Mesenchymal stem cell (in vitro differentiated cells and primary cell): ENCODE measurements around the gene PPP1R10.

Experiments used
- DNase-seq: peaks from one replicate; pipeline ENCODE4 v3.0.0-alpha.2; 2013
- H2AFZ ChIP-seq: one replicate; pipeline ENCODE4 v1.6.1; 2013; ENCODE audit warnings: low read depth, mild to moderate bottlenecking, control low read depth, inconsistent platforms, low read length, moderate library complexity
- H2AK5ac ChIP-seq: 2 replicates; pipeline ENCODE4 v1.6.1; 2013; ENCODE audit warnings: low read length, moderate library complexity, mild to moderate bottlenecking, inconsistent platforms; ENCODE audit not compliant: severe bottlenecking
- H2BK120ac ChIP-seq: one replicate; pipeline ENCODE4 v1.6.1; 2013; ENCODE audit warnings: low read depth, mild to moderate bottlenecking, inconsistent platforms, low read length, moderate library complexity
- H2BK12ac ChIP-seq, 2 experiments: one replicate each; pipeline ENCODE4 v1.6.1; 2013; ENCODE audit warnings: inconsistent platforms in 2 of 2, low read length in 2 of 2, mild to moderate bottlenecking in 2 of 2, moderate library complexity in 2 of 2, control low read depth in 1 of 2
- H2BK15ac ChIP-seq: one replicate; pipeline ENCODE4 v1.6.1; 2013; ENCODE audit warnings: mild to moderate bottlenecking, low read depth, inconsistent platforms; ENCODE audit not compliant: poor library complexity, severe bottlenecking
- H2BK5ac ChIP-seq: 2 replicates; pipeline ENCODE4 v1.6.1; 2013; ENCODE audit warnings: low read depth, mild to moderate bottlenecking, low read length, control low read depth, inconsistent platforms; ENCODE audit not compliant: poor library complexity, severe bottlenecking
- H3K14ac ChIP-seq, 2 experiments: one replicate each; pipeline ENCODE4 v1.6.1; 2013; ENCODE audit warnings: inconsistent platforms in 2 of 2, low read length in 2 of 2, control low read depth in 1 of 2, mild to moderate bottlenecking in 1 of 2, moderate library complexity in 1 of 2
- H3K18ac ChIP-seq, 2 experiments: one replicate each; pipeline ENCODE4 v1.6.1; 2013; ENCODE audit warnings: inconsistent platforms in 2 of 2, low read length in 2 of 2, control low read depth in 1 of 2, low read depth in 1 of 2, mild to moderate bottlenecking in 1 of 2
- H3K23ac ChIP-seq, 2 experiments: one replicate each; pipeline ENCODE4 v1.6.1; 2013; ENCODE audit warnings: inconsistent platforms in 2 of 2, low read length in 2 of 2, mild to moderate bottlenecking in 2 of 2, moderate library complexity in 2 of 2, control low read depth in 1 of 2
- H3K27ac ChIP-seq: 2 replicates; pipeline ENCODE4 v1.5.1; 2013; ENCODE audit warnings: mild to moderate bottlenecking, moderate library complexity, low read length, control low read depth, inconsistent platforms; ENCODE audit not compliant: poor library complexity, severe bottlenecking
- H3K27me3 ChIP-seq, 2 experiments: 2 replicates each; pipeline versions ENCODE4 v1.6.1 to v1.7.0; 2013; ENCODE audit warnings: low read length in 2 of 2, mild to moderate bottlenecking in 2 of 2, moderate library complexity in 2 of 2, control low read depth in 1 of 2, inconsistent platforms in 1 of 2; ENCODE audit not compliant: control insufficient read depth in 1 of 2, insufficient read depth in 1 of 2
- H3K36me3 ChIP-seq, 2 experiments: 2 replicates each; pipeline versions ENCODE4 v1.6.1 to v1.7.0; 2013; ENCODE audit warnings: low read length in 2 of 2, control low read depth in 1 of 2, inconsistent platforms in 1 of 2, low read depth in 1 of 2, mild to moderate bottlenecking in 1 of 2; ENCODE audit not compliant: insufficient read depth in 2 of 2, control insufficient read depth in 1 of 2
- H3K4ac ChIP-seq, 2 experiments: one replicate each; pipeline ENCODE4 v1.6.1; 2013; ENCODE audit warnings: inconsistent platforms in 2 of 2, low read length in 2 of 2, mild to moderate bottlenecking in 2 of 2, moderate library complexity in 2 of 2, control low read depth in 1 of 2, low read depth in 1 of 2
- H3K4me1 ChIP-seq: 2 replicates; pipeline ENCODE4 v1.6.1; 2013; ENCODE audit warnings: low read depth, low read length, control low read depth; ENCODE audit not compliant: control insufficient read depth, insufficient read depth
- H3K4me2 ChIP-seq: 2 replicates; pipeline ENCODE4 v1.6.1; 2013; ENCODE audit warnings: low read length, mild to moderate bottlenecking, inconsistent platforms; ENCODE audit not compliant: poor library complexity, severe bottlenecking
- H3K4me3 ChIP-seq, 2 experiments: 2 replicates each; pipeline versions ENCODE4 v1.5.1 to v1.7.0; 2013; ENCODE audit warnings: low read length in 2 of 2, mild to moderate bottlenecking in 2 of 2, control low read depth in 1 of 2, low read depth in 1 of 2; ENCODE audit not compliant: insufficient read depth in 1 of 2
- H3K79me1 ChIP-seq: replicated peaks from 2 replicates; pipeline ENCODE4 v1.6.1; 2013; ENCODE audit warnings: mild to moderate bottlenecking, control low read depth, low read length, inconsistent platforms; ENCODE audit not compliant: poor library complexity, severe bottlenecking
- H3K9ac ChIP-seq: 2 replicates; pipeline ENCODE4 v1.7.0; 2013; ENCODE audit warnings: mild to moderate bottlenecking, low read length, moderate library complexity
- H3K9me3 ChIP-seq: 2 replicates; pipeline ENCODE4 v1.7.0; 2013; ENCODE audit warnings: mild to moderate bottlenecking, low read length; ENCODE audit not compliant: control insufficient read depth
- H4K8ac ChIP-seq: one replicate; pipeline ENCODE4 v1.6.1; 2013; ENCODE audit warnings: inconsistent platforms, mild to moderate bottlenecking, low read length, moderate library complexity
- H4K91ac ChIP-seq: one replicate; pipeline ENCODE4 v1.6.1; 2013; ENCODE audit warnings: mild to moderate bottlenecking, low read length, inconsistent platforms
- WGBS: methylation state at CpG from one replicate; pipeline ENCODE4 v1.1.7; 2013; ENCODE audit warnings: mixed read lengths; 5-methylcytosine and 5-hydroxymethylcytosine counted together

The PPP1R10 gene

DNA sequence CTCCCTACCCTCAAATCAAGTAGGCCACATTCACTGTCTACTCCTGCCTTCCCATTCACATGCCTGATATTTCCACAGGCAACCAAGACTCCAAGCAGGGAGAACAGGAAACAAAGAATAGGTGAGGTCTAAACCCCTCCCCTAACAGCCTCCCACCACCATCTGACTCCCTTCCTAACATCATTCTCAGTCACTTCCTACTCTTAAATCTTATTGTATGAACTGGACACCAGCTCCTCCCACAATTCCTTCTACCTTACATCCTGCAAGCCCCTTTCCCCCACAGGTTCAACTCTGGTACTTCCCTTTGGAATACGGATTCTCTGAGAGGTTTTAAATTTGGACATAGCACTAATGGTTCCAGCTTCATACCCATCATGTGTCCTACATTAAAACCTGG, 28.9 kb upstream of the PPP1R10 start:
- peaks cover 3% of the 10 kb centered on the region for H3K4me1 ChIP-seq
- H2AK5ac ChIP-seq: no peak overlapping the region
- H3K27me3 ChIP-seq: no peaks in the 10 kb centered on the region
- no peak overlapping the region for H3K27ac ChIP-seq
- no peak overlapping the region for H4K8ac ChIP-seq
- no peak overlapping the region for H3K4ac ChIP-seq
- no peak overlapping the region for H3K4me2 ChIP-seq
- H3K18ac ChIP-seq: no peak overlapping the region
- H2AFZ ChIP-seq: no peak overlapping the region
- no peak overlapping the region for H2BK5ac ChIP-seq
- 93% methylated on average over 1 of the region's 1 CpG for WGBS
- peaks cover 35 to 51% of the 10 kb centered on the region in 2 experiments for H3K36me3 ChIP-seq
- peak overlapping the region in 1 of 2 experiments; percentile 58 for H3K4me3 ChIP-seq
- no peak overlapping the region for H4K91ac ChIP-seq
- no peak overlapping the region for H2BK12ac ChIP-seq
- H3K9me3 ChIP-seq: no peaks in the 10 kb centered on the region
- no peak for DNase-seq
- H2BK120ac ChIP-seq: no peak overlapping the region
- no peak overlapping the region for H3K14ac ChIP-seq
- no peak overlapping the region for H3K23ac ChIP-seq
- H3K79me1 ChIP-seq: peaks cover 37% of the 10 kb centered on the region
- H2BK15ac ChIP-seq: no peak overlapping the region
- H3K9ac ChIP-seq: peak overlapping the region; percentile 75

DNA sequence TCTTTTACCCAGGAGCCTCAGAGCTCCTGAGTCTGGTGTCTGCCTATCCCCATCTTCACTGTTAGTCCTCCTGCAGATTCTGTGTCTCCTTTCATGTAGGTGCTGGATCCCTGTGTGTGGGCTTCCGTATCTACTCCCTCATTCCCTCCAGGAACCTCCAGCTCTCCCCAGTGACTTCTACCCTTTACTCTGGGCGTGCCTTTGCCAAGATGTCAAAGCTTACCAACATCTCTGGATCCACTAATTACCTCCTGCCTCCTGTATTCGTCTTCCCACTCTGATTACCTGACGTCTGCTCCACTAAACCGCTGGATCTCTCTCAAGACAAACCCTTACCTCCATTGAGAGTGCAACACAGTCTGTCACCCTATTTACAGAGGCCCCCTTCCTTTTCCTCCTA, 27.7 kb upstream of the PPP1R10 start:
- Histone ChIP-seq H3K36me3 (peaks cover 43 to 59% of the 10 kb centered on the region in 2 experiments), H3K9me3 (no peaks in the 10 kb centered on the region), H3K4ac (no peak overlapping the region), H3K79me1 (peaks cover 43% of the 10 kb centered on the region), H3K18ac (no peak overlapping the region), H2BK120ac (no peak overlapping the region), H3K23ac (no peak overlapping the region), H3K4me1 (peaks cover 3% of the 10 kb centered on the region), H3K27ac (no peak overlapping the region), H2AFZ (no peak overlapping the region), H3K14ac (no peak overlapping the region), H2BK15ac (no peak overlapping the region), H2AK5ac (no peak overlapping the region), H4K8ac (no peak overlapping the region), H4K91ac (no peak overlapping the region), H3K27me3 (no peaks in the 10 kb centered on the region), H3K4me2 (no peak overlapping the region), H2BK12ac (no peak overlapping the region), H2BK5ac (no peak overlapping the region), H3K9ac (no peak overlapping the region), H3K4me3 (no peak overlapping the region)
- 86% methylated on average over 5 of the region's 5 CpGs for WGBS
- no peak for DNase-seq

DNA sequence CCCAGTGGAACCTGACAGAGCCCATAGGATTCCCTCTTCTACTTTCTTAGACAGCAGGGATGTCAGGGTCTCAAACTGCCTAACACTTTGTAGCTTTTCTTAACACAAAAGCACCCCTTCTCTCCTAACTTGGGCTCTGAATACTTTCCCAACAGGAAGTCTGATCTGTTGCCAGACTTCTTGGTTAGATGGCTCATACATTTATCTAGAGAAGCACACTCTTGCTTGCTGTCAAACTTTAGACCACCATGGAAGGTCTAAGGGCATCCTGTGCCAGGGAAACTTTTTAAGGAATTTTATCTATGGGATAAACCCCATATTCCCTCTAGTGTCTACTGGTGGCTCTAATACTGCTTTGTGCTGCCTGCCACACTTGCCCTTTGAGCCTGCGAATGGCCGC, 26.6 kb upstream of the PPP1R10 start:
- H2BK12ac ChIP-seq: no peak overlapping the region
- peak overlapping the region; percentile 4 for H3K9ac ChIP-seq
- no peak overlapping the region for H2BK120ac ChIP-seq
- H3K18ac ChIP-seq: no peak overlapping the region
- no peak overlapping the region for H3K27ac ChIP-seq
- no peak overlapping the region for H2AFZ ChIP-seq
- no peak overlapping the region for H3K4ac ChIP-seq
- H3K9me3 ChIP-seq: no peaks in the 10 kb centered on the region
- no peaks in the 10 kb centered on the region for H3K27me3 ChIP-seq
- no peak overlapping the region for H3K4me2 ChIP-seq
- no peak overlapping the region for H4K91ac ChIP-seq
- DNase-seq: no peak
- H3K14ac ChIP-seq: no peak overlapping the region
- H3K4me1 ChIP-seq: peaks cover 3% of the 10 kb centered on the region
- no peak overlapping the region for H3K23ac ChIP-seq
- H2AK5ac ChIP-seq: no peak overlapping the region
- H3K36me3 ChIP-seq: peaks cover 46 to 59% of the 10 kb centered on the region in 2 experiments
- no peak overlapping the region for H2BK5ac ChIP-seq
- 100% methylated on average over 2 of the region's 2 CpGs for WGBS
- no peak overlapping the region for H2BK15ac ChIP-seq
- no peak overlapping the region for H3K4me3 ChIP-seq
- H3K79me1 ChIP-seq: peaks cover 38% of the 10 kb centered on the region
- H4K8ac ChIP-seq: no peak overlapping the region

DNA sequence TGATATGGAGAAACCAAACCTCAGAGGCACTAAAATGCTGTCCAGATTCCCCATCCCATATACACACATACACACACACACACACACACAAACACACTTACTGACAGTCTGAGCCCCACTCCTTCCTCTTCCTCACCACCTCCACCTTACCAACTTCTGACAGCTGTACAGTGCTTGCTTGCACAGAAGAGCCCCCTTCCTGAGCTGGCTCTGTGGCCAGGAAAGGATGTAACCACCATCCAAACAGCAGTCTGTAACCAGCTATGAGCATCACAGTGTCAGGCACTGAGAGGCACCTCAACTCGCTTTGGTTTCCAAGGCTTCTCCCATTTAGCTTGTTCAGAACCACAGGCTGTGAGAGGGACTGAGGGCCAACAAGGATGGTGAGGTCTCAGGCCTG, 24.0 kb upstream of the PPP1R10 start:
- WGBS: 96% methylated on average over 1 of the region's 1 CpG
- no peak overlapping the region for H2BK5ac ChIP-seq
- H2AK5ac ChIP-seq: no peak overlapping the region
- H3K4me3 ChIP-seq: no peak overlapping the region
- H3K18ac ChIP-seq: no peak overlapping the region
- no peak overlapping the region for H4K91ac ChIP-seq
- H3K23ac ChIP-seq: no peak overlapping the region
- no peaks in the 10 kb centered on the region for H3K9me3 ChIP-seq
- no peak overlapping the region for H3K4me2 ChIP-seq
- no peak overlapping the region for H2BK15ac ChIP-seq
- no peak overlapping the region for H4K8ac ChIP-seq
- no peak overlapping the region for H2AFZ ChIP-seq
- no peak overlapping the region for H2BK120ac ChIP-seq
- H2BK12ac ChIP-seq: no peak overlapping the region
- H3K36me3 ChIP-seq: peaks cover 55 to 64% of the 10 kb centered on the region in 2 experiments
- H3K79me1 ChIP-seq: peaks cover 39% of the 10 kb centered on the region
- no peak for DNase-seq
- no peaks in the 10 kb centered on the region for H3K27me3 ChIP-seq
- H3K14ac ChIP-seq: no peak overlapping the region
- no peak overlapping the region for H3K27ac ChIP-seq
- H3K4ac ChIP-seq: no peak overlapping the region
- no peak overlapping the region for H3K9ac ChIP-seq
- no peaks in the 10 kb centered on the region for H3K4me1 ChIP-seq
